Ovary (tissue), 3 donors: Measurements from ENCODE around the gene RHOC.

Experiments
- CTCF ChIP-seq, 3 donors: fragments of 450-650 bp in 2 of 3; fragments of 200-600 bp in 1 of 3; IDR thresholded peaks; one replicate each; pipeline versions ENCODE4 v1.5.1 to v1.8.0; 2016 to 2022; ENCODE audit warnings: antibody characterized with exemption in 3 of 3, mild to moderate bottlenecking in 1 of 3
- EP300 ChIP-seq: sonication (generic); formaldehyde crosslinking; IDR thresholded peaks from one replicate; pipeline ENCODE4 v1.6.1; 2017; ENCODE audit warnings: antibody characterized with exemption
- donor health status: DM: no; HTN: no; CAD: no.

- TF ChIP-seq CTCF (IDR thresholded peaks at IDR 0.05) = no peak
- TF ChIP-seq EP300 = no peak
Measured at GRCh38 chr1:112699425-112700144, 7.3 kb downstream of the RHOC start.
